AG08395 (cell line): ENCODE measurements around the gene CDKL4.
A peak's percentile ranks its signal among the peaks of the same experiment; 100 is the strongest.
"Not testable (repeated sequence)": the region's sequence is repeated elsewhere in the genome, so short reads cannot be mapped to it uniquely, and the experiment has no call there.

Experiments
- DNase-seq: peaks from one replicate; pipeline ENCODE4 v3.0.0; 2012; ENCODE audit warnings: mixed read lengths, low spot score

CDKL4 gene

GRCh38 chr2:39142904-39143605, 100.7 kb downstream of the CDKL4 start:
- DNase-seq, result no peak

- no peak for DNase-seq
Observed at GRCh38 chr2:39141334-39142271, 102.2 kb downstream of the CDKL4 start.

- DNase-seq, result not testable (repeated sequence)
Observed at GRCh38 chr2:39140948-39141333, 102.8 kb downstream of the CDKL4 start.

- DNase-seq, result no peak
Observed at GRCh38 chr2:39140322-39140847, 103.4 kb downstream of the CDKL4 start.

- no peak for DNase-seq
Observed at GRCh38 chr2:39139511-39140237, 104.1 kb downstream of the CDKL4 start.

GRCh38 chr2:39138837-39139211, 104.9 kb downstream of the CDKL4 start:
- no peak for DNase-seq

GRCh38 chr2:39138187-39138836, 105.5 kb downstream of the CDKL4 start:
- DNase-seq, result not testable (repeated sequence)

GRCh38 chr2:39136799-39137198, 107.0 kb downstream of the CDKL4 start:
- no peak for DNase-seq

- DNase-seq, result no peak
Observed at GRCh38 chr2:39135690-39136259, 108.0 kb downstream of the CDKL4 start.

GRCh38 chr2:39133215-39133851, 110.4 kb downstream of the CDKL4 start:
- no peak for DNase-seq

GRCh38 chr2:39128919-39129391, 114.8 kb downstream of the CDKL4 start:
- DNase-seq, result no peak

- DNase-seq, result peak; percentile 10
Observed at GRCh38 chr2:39127973-39128372, 115.8 kb downstream of the CDKL4 start.
